Astrocyte of the spinal cord (primary cell): ENCODE measurements around the gene ZSCAN2.

Experiments used
- DNase-seq: peaks from one replicate; pipeline ENCODE4 v3.0.0; 2011; ENCODE audit warnings: low read depth, low spot score
- H3K4me3 ChIP-seq: 2 replicates; pipeline ENCODE4 v1.5.1; 2011; ENCODE audit warnings: low read depth, mild to moderate bottlenecking, low read length, moderate library complexity
- CTCF ChIP-seq: IDR thresholded peaks from 2 replicates; pipeline ENCODE4 v1.5.1; 2012; ENCODE audit warnings: low read depth, mild to moderate bottlenecking, low read length, inconsistent platforms
- in situ Hi-C: cut with HindIII; loops from 2 replicates; pipeline ENCODE4 v1.10.0; 2017; ENCODE audit warnings: low sequenced_read_pairs

The ZSCAN2 gene

GRCh38 chr15:84608707-84609284 lies 8.0 kb downstream of the ZSCAN2 start:
- no peak for TF ChIP-seq CTCF
- H3K4me3 ChIP-seq = no peak overlapping the region
- DNase-seq = no peak
- in situ Hi-C loops = no loop called here

GRCh38 chr15:84609818-84610525 lies 9.2 kb downstream of the ZSCAN2 start:
- no peak for TF ChIP-seq CTCF
- no peak overlapping the region for H3K4me3 ChIP-seq
- in situ Hi-C loops = no loop called here
- DNase-seq = no peak

GRCh38 chr15:84611631-84612030 lies 10.8 kb downstream of the ZSCAN2 start:
- in situ Hi-C loops = no loop called here
- TF ChIP-seq CTCF = no peak
- no peak overlapping the region for H3K4me3 ChIP-seq
- no peak for DNase-seq

GRCh38 chr15:84616235-84616634 lies 15.4 kb downstream of the ZSCAN2 start:
- TF ChIP-seq CTCF = no peak
- DNase-seq = no peak
- in situ Hi-C loops = no loop called here
- H3K4me3 ChIP-seq = no peak overlapping the region

GRCh38 chr15:84620626-84621025 lies 19.8 kb downstream of the ZSCAN2 start:
- H3K4me3 ChIP-seq = no peak overlapping the region
- no peak for TF ChIP-seq CTCF
- DNase-seq = no peak
- in situ Hi-C loops = no loop called here

- no peak for TF ChIP-seq CTCF
- no peak for DNase-seq
- H3K4me3 ChIP-seq = no peak overlapping the region
- in situ Hi-C loops = no loop called here
These were observed 20.7 kb downstream of the ZSCAN2 start for GRCh38 chr15:84621358-84621979.
